ENCODE results near the gene SPSB1.

GRCh38 chr1:9350960-9351359, 58.3 kb downstream of the SPSB1 start:
- no peak for TF ChIP-seq POLR2AphosphoS5 (IDR thresholded peaks at IDR 0.05; ENCODE audit: low read depth)
- no peak for TF ChIP-seq CTCF (IDR thresholded peaks at IDR 0.05; ENCODE audit: insufficient read depth, low read length)
- no peak for TF ChIP-seq REST (IDR thresholded peaks at IDR 0.05; ENCODE audit: insufficient replicate concordance, low read depth)
- TF ChIP-seq GABPA (IDR thresholded peaks at IDR 0.05; ENCODE audit: low read depth) = no peak
- no peak for TF ChIP-seq SPI1 (IDR thresholded peaks at IDR 0.05; ENCODE audit: borderline replicate concordance, low read depth)

Data from HL-60 (cell line).